ENCODE results near the gene FIBCD1. TPM values are rescaled to one million over a fixed set of nuclear protein-coding genes. Genes with fewer than 3 reads are reported as not detected.

The FIBCD1 gene
- total and polyA plus RNA-seq, 2 of the 8 experiments (the other 6 are each of a cell fraction or from before 2014, with no cell fraction given) = 6.1 to 8.8 TPM

DNA sequence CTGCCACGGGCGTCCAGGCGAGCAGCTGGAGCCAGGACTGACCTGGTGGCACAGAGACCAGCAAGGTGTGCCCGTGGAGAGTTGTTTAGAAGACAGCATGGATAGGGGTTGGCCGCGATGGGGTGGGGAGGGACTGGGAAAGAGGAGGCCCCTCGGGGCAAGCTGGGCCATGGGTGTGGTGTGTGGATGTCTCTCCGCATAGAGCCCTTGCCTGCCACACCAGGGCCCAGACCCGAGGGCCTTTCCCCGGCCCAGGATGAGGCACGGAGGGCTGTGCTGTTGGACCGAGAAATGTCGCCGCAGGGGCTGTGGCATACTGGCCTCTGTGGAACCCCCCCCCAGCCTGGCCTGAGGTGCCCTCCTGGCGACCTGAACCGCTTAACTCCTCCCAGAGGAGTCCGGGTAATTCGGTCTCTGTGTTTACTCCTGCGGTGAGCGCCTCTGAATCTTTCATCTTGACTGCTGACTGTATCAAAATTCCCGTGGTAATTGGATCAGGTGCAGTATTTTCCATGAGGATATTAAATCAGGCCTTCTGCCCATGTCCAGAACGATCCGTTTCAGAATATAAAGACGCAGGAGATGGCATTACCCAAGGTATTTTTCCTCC lies 47.4 kb upstream of the FIBCD1 start (continued):
- TF ChIP-seq, protein P1, sequence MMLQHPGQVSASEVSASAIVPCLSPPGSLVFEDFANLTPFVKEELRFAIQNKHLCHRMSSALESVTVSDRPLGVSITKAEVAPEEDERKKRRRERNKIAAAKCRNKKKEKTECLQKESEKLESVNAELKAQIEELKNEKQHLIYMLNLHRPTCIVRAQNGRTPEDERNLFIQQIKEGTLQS (IDR thresholded peaks at IDR 0.05; ENCODE audit: insufficient read depth, low read depth, low read length) = no peak
- TF ChIP-seq ASH2L (IDR thresholded peaks at IDR 0.05; ENCODE audit: low read length) (no peak), NANOG (IDR thresholded peaks at IDR 0.05; ENCODE audit: insufficient read depth, low read depth, low read length, poor library complexity, severe bottlenecking) (no peak)
